IMR-90 (cell line): ENCODE results near the gene AAK1. TPM values are rescaled to one million over a fixed set of nuclear protein-coding genes. Genes with fewer than 3 reads are reported as not detected.

Experiments used
- ATAC-seq: fragments of 200-7000 bp; cut with Tn5 transposase; 2 replicates; pipeline ENCODE4 v1.9.1; 2020; ENCODE audit warnings: low read depth, mild to moderate bottlenecking, moderate library complexity
- BruUV-seq: library from RNA; stranded (reverse); fragments of 400-500 nt; replicated peaks from 2 replicates; lab custom pipeline; 2021; lab: Mats Ljungman, UMichigan
- CTCF ChIA-PET: fragments of 300-600 bp; formaldehyde crosslinking; extraction: SDS; loops from one replicate; lab custom pipeline; 2021; ENCODE audit warnings: antibody characterized with exemption; lab: Yijun Ruan, JAX
- POLR2A ChIA-PET: fragments of 300-600 bp; sonication (Branson Sonifier 250); formaldehyde crosslinking; loops from one replicate; lab custom pipeline; 2022; ENCODE audit warnings: antibody characterized with exemption; ENCODE audit not compliant: unreplicated experiment; lab: Charles Lee
- DNase-seq: peaks from one replicate; pipeline ENCODE4 v3.0.0; 2013
- H2AFZ ChIP-seq: replicated peaks from 2 replicates; pipeline ENCODE3; 2013; ENCODE audit warnings: low read length, mild to moderate bottlenecking; ENCODE audit not compliant: poor library complexity
- H2AK5ac ChIP-seq: 2 replicates; pipeline ENCODE4 v1.6.1; 2013; ENCODE audit warnings: low read depth, low read length, inconsistent platforms
- H2AK9ac ChIP-seq: replicated peaks from 2 replicates; pipeline ENCODE3; 2013; ENCODE audit warnings: mild to moderate bottlenecking, low read depth, low read length, moderate library complexity; ENCODE audit not compliant: poor library complexity
- H2BK120ac ChIP-seq: 2 replicates; pipeline ENCODE4 v1.6.1; 2013; ENCODE audit warnings: low read depth, low read length, inconsistent platforms
- H2BK15ac ChIP-seq: 3 replicates; pipeline ENCODE4 v1.6.1; 2013; ENCODE audit warnings: low read depth, low read length, inconsistent platforms
- H2BK20ac ChIP-seq: 2 replicates; pipeline ENCODE4 v1.6.1; 2013; ENCODE audit warnings: low read depth, mild to moderate bottlenecking, inconsistent platforms, low read length, moderate library complexity
- H2BK5ac ChIP-seq: 2 replicates; pipeline ENCODE4 v1.6.1; 2013; ENCODE audit warnings: mild to moderate bottlenecking, low read depth, low read length, inconsistent platforms; ENCODE audit not compliant: poor library complexity, severe bottlenecking
- H3K14ac ChIP-seq: replicated peaks from 2 replicates; pipeline ENCODE4 v1.6.1; 2013; ENCODE audit warnings: low read depth, low read length, inconsistent platforms
- H3K18ac ChIP-seq: 2 replicates; pipeline ENCODE4 v1.6.1; 2013; ENCODE audit warnings: low read depth, low read length, control low read depth
- H3K23ac ChIP-seq: 2 replicates; pipeline ENCODE4 v1.6.1; 2013; ENCODE audit warnings: low read depth, low read length, inconsistent platforms
- H3K27ac ChIP-seq: 2 replicates; pipeline ENCODE4 v1.5.1; 2013; ENCODE audit warnings: mild to moderate bottlenecking, control low read depth, low read length; ENCODE audit not compliant: insufficient read depth
- H3K27me3 ChIP-seq: 2 replicates; pipeline ENCODE4 v1.6.1; 2013; ENCODE audit warnings: low read length; ENCODE audit not compliant: control insufficient read depth, insufficient read depth
- H3K36me3 ChIP-seq: 2 replicates; pipeline ENCODE4 v1.6.1; 2013; ENCODE audit warnings: low read length, mixed read lengths; ENCODE audit not compliant: control insufficient read depth, insufficient read depth
- H3K4ac ChIP-seq: 2 replicates; pipeline ENCODE4 v1.6.1; 2013; ENCODE audit warnings: low read depth, low read length, inconsistent platforms
- H3K4me1 ChIP-seq: 2 replicates; pipeline ENCODE4 v1.6.1; 2013; ENCODE audit warnings: low read length, mixed read lengths; ENCODE audit not compliant: control insufficient read depth, insufficient read depth
- H3K4me2 ChIP-seq: 2 replicates; pipeline ENCODE4 v1.6.1; 2013; ENCODE audit warnings: low read depth, mild to moderate bottlenecking, control low read depth, low read length, moderate library complexity
- H3K4me3 ChIP-seq: 2 replicates; pipeline ENCODE4 v1.5.1; 2013; ENCODE audit warnings: low read depth, mild to moderate bottlenecking, control low read depth, low read length, moderate library complexity; ENCODE audit not compliant: insufficient read depth
- H3K56ac ChIP-seq: 2 replicates; pipeline ENCODE4 v1.6.1; 2013; ENCODE audit warnings: low read length, inconsistent platforms; ENCODE audit not compliant: insufficient read depth; ENCODE audit errors: extremely low read depth
- H3K79me1 ChIP-seq, 2 experiments: 2 replicates each; pipeline ENCODE4 v1.6.1; 2013; ENCODE audit warnings: low read length in 2 of 2, inconsistent platforms in 1 of 2, low read depth in 1 of 2
- H3K9ac ChIP-seq: 2 replicates; pipeline ENCODE4 v1.6.1; 2013; ENCODE audit warnings: low read depth, low read length, control low read depth
- H3K9me1 ChIP-seq: 2 replicates; pipeline ENCODE4 v1.6.1; 2013; ENCODE audit warnings: low read length, inconsistent platforms; ENCODE audit not compliant: insufficient read depth
- H3K9me3 ChIP-seq: 2 replicates; pipeline ENCODE4 v1.6.1; 2013; ENCODE audit warnings: low read length; ENCODE audit not compliant: control insufficient read depth, insufficient read depth
- H4K20me1 ChIP-seq: 2 replicates; pipeline ENCODE4 v1.6.1; 2013; ENCODE audit warnings: low read length, inconsistent platforms; ENCODE audit not compliant: insufficient read depth
- H4K5ac ChIP-seq: 2 replicates; pipeline ENCODE4 v1.6.1; 2013; ENCODE audit warnings: mild to moderate bottlenecking, low read depth, low read length, control low read depth
- H4K8ac ChIP-seq, 2 experiments: 2 replicates each; pipeline ENCODE4 v1.6.1; 2013; ENCODE audit warnings: low read depth in 2 of 2, low read length in 2 of 2, control low read depth in 1 of 2, inconsistent platforms in 1 of 2
- H4K91ac ChIP-seq: 2 replicates; pipeline ENCODE4 v1.6.1; 2013; ENCODE audit warnings: low read depth, low read length, inconsistent platforms; ENCODE audit not compliant: insufficient read depth
- CEBPB ChIP-seq: IDR thresholded peaks from 2 replicates; pipeline ENCODE4 v1.6.1; 2012; ENCODE audit warnings: low read depth, low read length, improper control_type of control experiment
- MAFK ChIP-seq: IDR thresholded peaks from 2 replicates; pipeline ENCODE4 v1.6.1; 2012; ENCODE audit warnings: low read depth, low read length, improper control_type of control experiment
- NFE2L2 ChIP-seq: fragments of 150-350 bp; IDR thresholded peaks from 2 replicates; pipeline ENCODE4 v1.6.1; 2016; ENCODE audit warnings: low read depth, mild to moderate bottlenecking, low read length
- RAD21 ChIP-seq: IDR thresholded peaks from 2 replicates; pipeline ENCODE4 v1.6.1; 2012; ENCODE audit warnings: low read length, improper control_type of control experiment
- WGBS, 2 experiments: methylation state at CpG; one replicate each; pipeline versions ENCODE4 v1.1.5 to v1.1.7; 2013; ENCODE audit warnings: missing lambda C conversion rate in 2 of 2; ENCODE audit not compliant: insufficient read length in 1 of 2; ENCODE audit errors: extremely low coverage in 2 of 2; 5-methylcytosine and 5-hydroxymethylcytosine counted together
- dilution Hi-C: fragments of 300-500 bp; cut with HindIII; formaldehyde crosslinking; loops from one replicate; pipeline ENCODE4 v1.14.3; 2018; ENCODE audit warnings: low sequenced_read_pairs; ENCODE audit not compliant: unreplicated experiment
- in situ Hi-C: fragments of 300-500 bp; cut with MboI; formaldehyde crosslinking; loops from 3 replicates; pipeline ENCODE4 v1.14.3; 2019; ENCODE audit warnings: low sequenced_read_pairs, inconsistent platforms, mixed read lengths
- intact Hi-C: fragments of 100-400 bp; cut with micrococcal nuclease; formaldehyde crosslinking; loops from 2 replicates; pipeline ENCODE4 v1.10.0; 2022
- microRNA-seq, 2 experiments: library from miRNA; stranded (forward) in 1 of 2; unstranded in 1 of 2; fragments of 10-50 nt in 1 of 2; fragments of <30 nt in 1 of 2; gene quantifications in 1 of 2; microRNA quantifications in 1 of 2; one replicate each; pipeline versions ENCODE3 to v1.1.0; 2013 to 2020; ENCODE audit not compliant: insufficient read depth in 1 of 2, insufficient read length in 1 of 2, unreplicated experiment in 1 of 2
- polyA plus RNA-seq, 3 experiments: library from polyadenylated mRNA; depleted of rRNA; stranded (reverse); fragments of >200 nt; gene quantifications; 2 replicates each; pipeline ENCODE4 v1.2.3, GENCODE V29; 2012; ENCODE audit warnings: low replicate concordance in 1 of 3
- small RNA-seq, 5 experiments: library from RNA; depleted of rRNA; stranded (forward); fragments of <200 nt; gene quantifications; one replicate each; pipeline ENCODE3, GENCODE V24; 2012
- total RNA-seq: library from RNA; depleted of rRNA; stranded (reverse); fragments of >200 nt; gene quantifications from 2 replicates; pipeline ENCODE4 v1.2.3, GENCODE V29; 2012; rRNA removed

Gene AAK1
- total and polyA plus RNA-seq, 2 of the 4 experiments (the other 2 are of a cell fraction), result 21.9 to 26.5 TPM

DNA sequence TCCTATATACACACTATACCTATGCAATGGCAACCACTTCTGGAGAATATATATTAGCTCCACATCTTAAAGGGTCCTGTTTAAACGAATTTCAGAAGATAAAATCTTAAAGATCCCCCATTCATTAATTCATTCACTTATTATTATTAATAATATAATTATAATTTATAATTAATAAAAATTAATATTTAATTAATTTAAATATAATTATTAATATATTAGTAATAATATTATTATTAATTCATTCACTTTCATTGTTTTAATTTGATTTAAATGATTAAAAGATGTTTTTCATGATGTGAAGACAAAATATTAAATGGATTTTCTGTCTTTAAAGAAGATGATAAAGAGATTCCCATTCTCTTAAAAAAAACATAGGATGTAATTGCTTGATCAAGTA, 227.4 kb downstream of the AAK1 start:
- no peak for DNase-seq
- Histone ChIP-seq H3K4ac (no peak overlapping the region), H4K20me1 (no peaks in the 10 kb centered on the region), H2AK5ac (no peak overlapping the region), H4K8ac (no peak overlapping the region), H4K91ac (no peak overlapping the region), H2BK20ac (no peak overlapping the region), H3K4me2 (no peak overlapping the region), H4K5ac (no peak overlapping the region), H3K18ac (no peak overlapping the region), H2BK120ac (no peak overlapping the region), H2BK5ac (no peak overlapping the region), H3K9me1 (0 out of 2 replicates have a peak, but pooled peaks cover 3% of the 10 kb centered on the region), H3K56ac (no peak overlapping the region), H3K4me1 (no peaks in the 10 kb centered on the region), H3K23ac (no peak overlapping the region), H3K27me3 (no peaks in the 10 kb centered on the region), H2AFZ (no peak overlapping the region), H3K36me3 (peaks cover 27% of the 10 kb centered on the region), H3K79me1 (peaks cover 0 to 12% of the 10 kb centered on the region in 2 experiments; a peak in 1 of 4 replicates), H3K9me3 (no peaks in the 10 kb centered on the region), H3K4me3 (no peak overlapping the region), H3K27ac (no peak overlapping the region), H2BK15ac (no peak overlapping the region), H2AK9ac (no peak overlapping the region), H3K9ac (no peak overlapping the region), H3K14ac (no peak overlapping the region)
- TF ChIP-seq CEBPB (no peak), NFE2L2 (no peak), RAD21 (no peak), MAFK (no peak)
- intact Hi-C loops, result no loop called here
- ATAC-seq, result no peak
- BruUV-seq, result no TSS peak
- dilution Hi-C loops, result no loop called here
- ChIA-PET POLR2A (no interaction called here), CTCF (no interaction called here)
- WGBS, 2 experiments, result no CpG with 5 or more reads among the region's 1 CpG
- in situ Hi-C loops, result no loop called here

Small RNAs within 50 kb of the gene (microRNA-seq; reads per million reads assigned to microRNA genes)
- gene RN7SL604P (ENCODE audit: insufficient read depth, insufficient read length) (not detected), gene SNORA36C (ENCODE audit: insufficient read depth, insufficient read length) (not detected)

Small RNAs within 50 kb of the gene (small RNA-seq; reads per million reads assigned to genes)
- gene RN7SL604P (0 to 0.08 (median 0) reads per million in 5 experiments), gene SNORA36C (0 to 0.11 (median 0) reads per million in 5 experiments)

Other genes with a start within 250 kb of the AAK1 start
- 24.0 and 40.0 TPM in 2 replicates for gene NFU1, start 206.3 kb downstream of the AAK1 start, total RNA-seq
- 32.2 and 32.4 TPM in 2 replicates for gene NFU1, start 206.3 kb downstream of the AAK1 start, polyA plus RNA-seq (2012; rRNA removed)
- gene ANXA4, start 98.4 kb upstream of the AAK1 start, total RNA-seq, result 22.2 and 25.8 TPM in 2 replicates
- 72.0 and 113 TPM in 2 replicates for gene ANXA4, start 98.4 kb upstream of the AAK1 start, polyA plus RNA-seq (2012; rRNA removed)
- gene GMCL1, start 185.9 kb upstream of the AAK1 start, total RNA-seq, result 3.4 and 6.1 TPM in 2 replicates
- gene GMCL1, start 185.9 kb upstream of the AAK1 start, polyA plus RNA-seq (2012; rRNA removed), result 2.3 and 2.8 TPM in 2 replicates